K562 (cell line): ENCODE results near the gene SYNGR3. TPM values are rescaled to one million over a fixed set of nuclear protein-coding genes. Genes with fewer than 3 reads are reported as not detected.

ENCODE experiments used
- ARID2 ChIP-seq: fragments of 450-650 bp; IDR thresholded peaks from 2 replicates; pipeline ENCODE4 v1.6.1; 2017; ENCODE audit warnings: antibody characterized with exemption, mild to moderate bottlenecking
- BRD4 ChIP-seq: fragments of 200-600 bp; sonication (generic); IDR thresholded peaks from 2 replicates; pipeline ENCODE4 v1.6.1; 2017; ENCODE audit warnings: inconsistent platforms
- CBFA2T3 ChIP-seq: fragments of 450-650 bp; IDR thresholded peaks from 2 replicates; pipeline ENCODE4 v1.6.1; 2017
- CHD2 ChIP-seq: IDR thresholded peaks from 2 replicates; pipeline ENCODE4 v1.6.1; 2011; ENCODE audit warnings: low read depth, low read length
- CREM ChIP-seq: IDR thresholded peaks from 2 replicates; pipeline ENCODE4 v1.6.1; 2014; ENCODE audit warnings: antibody characterized with exemption, low read depth
- DACH1 ChIP-seq: fragments of 450-650 bp; IDR thresholded peaks from 2 replicates; pipeline ENCODE4 v1.6.1; 2018; ENCODE audit not compliant: partially characterized antibody
- E2F6 ChIP-seq, 2 experiments: IDR thresholded peaks; 2 replicates each; pipeline ENCODE4 v1.6.1; 2011; ENCODE audit warnings: borderline replicate concordance in 1 of 2, control low read depth in 1 of 2, low read depth in 1 of 2, low read length in 1 of 2, mild to moderate bottlenecking in 1 of 2, mixed read lengths in 1 of 2, moderate library complexity in 1 of 2; ENCODE audit not compliant: insufficient read depth in 1 of 2, insufficient read length in 1 of 2, poor library complexity in 1 of 2, severe bottlenecking in 1 of 2; ENCODE audit errors: extremely low read depth in 1 of 2
- HINFP ChIP-seq: fragments of 450-650 bp; conservative IDR thresholded peaks from 2 replicates; pipeline ENCODE4 v1.6.1; 2016; ENCODE audit warnings: missing genetic modification characterization, low read depth, mild to moderate bottlenecking, control low read depth, missing compliant biosample characterization
- KLF1 ChIP-seq: fragments of 450-650 bp; IDR thresholded peaks from 2 replicates; pipeline ENCODE4 v1.6.1; 2016; ENCODE audit warnings: missing genetic modification characterization, missing compliant biosample characterization
- MCM5 ChIP-seq: fragments of 450-650 bp; IDR thresholded peaks from 2 replicates; pipeline ENCODE4 v1.6.1; 2016; ENCODE audit warnings: low read depth
- MEF2A ChIP-seq: IDR thresholded peaks from 2 replicates; pipeline ENCODE4 v1.6.1; 2011; ENCODE audit warnings: low read depth, mild to moderate bottlenecking, low read length, moderate library complexity; ENCODE audit not compliant: control insufficient read depth
- MLLT1 ChIP-seq, 2 experiments: fragments of 450-650 bp; IDR thresholded peaks; 2 replicates each; pipeline ENCODE4 v1.6.1; 2016
- NCOR1 ChIP-seq: fragments of 450-650 bp; IDR thresholded peaks from 2 replicates; pipeline ENCODE4 v1.6.1; 2016; ENCODE audit warnings: mild to moderate bottlenecking, moderate library complexity
- NONO ChIP-seq, 2 experiments: fragments of 200-400 bp in 1 of 2; fragments of 450-650 bp in 1 of 2; formaldehyde crosslinking in 1 of 2; IDR thresholded peaks; 2 replicates each; pipeline ENCODE4 v1.6.1; 2017; ENCODE audit warnings: low read depth in 2 of 2, mild to moderate bottlenecking in 2 of 2, moderate library complexity in 2 of 2, low read length in 1 of 2
- PTRF ChIP-seq: fragments of 450-650 bp; IDR thresholded peaks from 2 replicates; pipeline ENCODE4 v1.6.1; 2016; ENCODE audit warnings: mild to moderate bottlenecking, missing genetic modification characterization, missing compliant biosample characterization
- RBM25 ChIP-seq: fragments of 200-400 bp; formaldehyde crosslinking; IDR thresholded peaks from 2 replicates; pipeline ENCODE4 v1.6.1; 2018; ENCODE audit warnings: low read length, low read depth, moderate library complexity; ENCODE audit not compliant: severe bottlenecking
- TCF7L2 ChIP-seq: fragments of 150-350 bp; IDR thresholded peaks from 2 replicates; pipeline ENCODE4 v1.6.1; 2016; ENCODE audit warnings: low read depth, mild to moderate bottlenecking, low read length, moderate library complexity
- polyA plus RNA-seq, 8 experiments: library from polyadenylated mRNA; depleted of rRNA in 4 of 8; stranded (reverse) in 5 of 8; unstranded in 3 of 8; fragments of >200 nt; fragmentation: Nextera tagmentation in 2 of 8; fragmentation: Illumina TruSeq in 1 of 8; extraction: Ambion mirVana in 2 of 8; extraction: Trizol in 1 of 8; gene quantifications; 2 replicates each; pipeline versions ENCODE4 v1.2.1 to v1.2.3, GENCODE V29; 2011 to 2014; ENCODE audit warnings: inconsistent platforms in 1 of 8, missing spikeins in 1 of 8
- total RNA-seq, 7 experiments: library from RNA; depleted of rRNA in 6 of 7; stranded (reverse); fragments of >200 nt in 6 of 7; fragmentation: Illumina TruSeq in 2 of 7; extraction: Trizol in 2 of 7; gene quantifications; 2 replicates each; pipeline versions ENCODE4 v1.2.1 to v1.2.3, GENCODE V29; 2011 to 2021; ENCODE audit warnings: low replicate concordance in 1 of 7
- TF ChIP-seq, protein P1 (sequence below): sonication (generic); formaldehyde crosslinking; IDR thresholded peaks from 2 replicates; pipeline ENCODE4 v1.8.0; 2023; ENCODE audit warnings: mild to moderate bottlenecking, missing genetic modification reagents
- TF ChIP-seq, protein P2 (sequence below): fragments of 250-450 bp; sonication (Bioruptor Pico); IDR thresholded peaks from 2 replicates; pipeline ENCODE4 v1.5.0; 2021

SYNGR3 gene
- total and polyA plus RNA-seq, 9 of the 15 experiments (the other 6 are each of a cell fraction or from before 2014, with no cell fraction given) = 3.7 to 69.2 (median 36.3) TPM

- TF ChIP-seq, protein P1, sequence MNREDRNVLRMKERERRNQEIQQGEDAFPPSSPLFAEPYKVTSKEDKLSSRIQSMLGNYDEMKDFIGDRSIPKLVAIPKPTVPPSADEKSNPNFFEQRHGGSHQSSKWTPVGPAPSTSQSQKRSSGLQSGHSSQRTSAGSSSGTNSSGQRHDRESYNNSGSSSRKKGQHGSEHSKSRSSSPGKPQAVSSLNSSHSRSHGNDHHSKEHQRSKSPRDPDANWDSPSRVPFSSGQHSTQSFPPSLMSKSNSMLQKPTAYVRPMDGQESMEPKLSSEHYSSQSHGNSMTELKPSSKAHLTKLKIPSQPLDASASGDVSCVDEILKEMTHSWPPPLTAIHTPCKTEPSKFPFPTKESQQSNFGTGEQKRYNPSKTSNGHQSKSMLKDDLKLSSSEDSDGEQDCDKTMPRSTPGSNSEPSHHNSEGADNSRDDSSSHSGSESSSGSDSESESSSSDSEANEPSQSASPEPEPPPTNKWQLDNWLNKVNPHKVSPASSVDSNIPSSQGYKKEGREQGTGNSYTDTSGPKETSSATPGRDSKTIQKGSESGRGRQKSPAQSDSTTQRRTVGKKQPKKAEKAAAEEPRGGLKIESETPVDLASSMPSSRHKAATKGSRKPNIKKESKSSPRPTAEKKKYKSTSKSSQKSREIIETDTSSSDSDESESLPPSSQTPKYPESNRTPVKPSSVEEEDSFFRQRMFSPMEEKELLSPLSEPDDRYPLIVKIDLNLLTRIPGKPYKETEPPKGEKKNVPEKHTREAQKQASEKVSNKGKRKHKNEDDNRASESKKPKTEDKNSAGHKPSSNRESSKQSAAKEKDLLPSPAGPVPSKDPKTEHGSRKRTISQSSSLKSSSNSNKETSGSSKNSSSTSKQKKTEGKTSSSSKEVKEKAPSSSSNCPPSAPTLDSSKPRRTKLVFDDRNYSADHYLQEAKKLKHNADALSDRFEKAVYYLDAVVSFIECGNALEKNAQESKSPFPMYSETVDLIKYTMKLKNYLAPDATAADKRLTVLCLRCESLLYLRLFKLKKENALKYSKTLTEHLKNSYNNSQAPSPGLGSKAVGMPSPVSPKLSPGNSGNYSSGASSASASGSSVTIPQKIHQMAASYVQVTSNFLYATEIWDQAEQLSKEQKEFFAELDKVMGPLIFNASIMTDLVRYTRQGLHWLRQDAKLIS (CRISPR knock-in tag) = no peak
- TF ChIP-seq HINFP (tag) (no peak), MCM5 (no peak), NONO (IDR thresholded peaks at IDR 0.05; ENCODE audit: low read depth in 2 of 2, low read length in 1 of 2) (no peak), NCOR1 (no peak), CREM (peak; percentile 24; the same call in 1 of the 2 replicates), TCF7L2 (no peak), CBFA2T3 (peak; percentile 36), E2F6 (IDR thresholded peaks at IDR 0.05; ENCODE audit: borderline replicate concordance in 1 of 2, extremely low read depth in 1 of 2, insufficient read depth in 1 of 2, insufficient read length in 1 of 2, low read depth in 1 of 2, low read length in 1 of 2, poor library complexity in 1 of 2, severe bottlenecking in 1 of 2) (no peak), KLF1 (tag) (no peak), DACH1 (peak; percentile 72), CHD2 (no peak), RBM25 (no peak), ARID2 (no peak), PTRF (tag) (no peak), MLLT1 (IDR thresholded peaks at IDR 0.05) (no peak), MEF2A (no peak), BRD4 (no peak)
- TF ChIP-seq, protein P2, sequence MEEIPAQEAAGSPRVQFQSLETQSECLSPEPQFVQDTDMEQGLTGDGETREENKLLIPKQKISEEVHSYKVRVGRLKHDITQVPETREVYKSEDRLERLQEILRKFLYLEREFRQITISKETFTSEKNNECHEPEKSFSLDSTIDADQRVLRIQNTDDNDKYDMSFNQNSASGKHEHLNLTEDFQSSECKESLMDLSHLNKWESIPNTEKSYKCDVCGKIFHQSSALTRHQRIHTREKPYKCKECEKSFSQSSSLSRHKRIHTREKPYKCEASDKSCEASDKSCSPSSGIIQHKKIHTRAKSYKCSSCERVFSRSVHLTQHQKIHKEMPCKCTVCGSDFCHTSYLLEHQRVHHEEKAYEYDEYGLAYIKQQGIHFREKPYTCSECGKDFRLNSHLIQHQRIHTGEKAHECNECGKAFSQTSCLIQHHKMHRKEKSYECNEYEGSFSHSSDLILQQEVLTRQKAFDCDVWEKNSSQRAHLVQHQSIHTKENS (CRISPR knock-in tag) = no peak
These were observed 42.7 kb downstream of the SYNGR3 start (continued) for GRCh38 chr16:2032285-2033056.
